Upper lobe of left lung (tissue), 4 donors: ENCODE results near the gene HOGA1.

ENCODE experiments used
- CTCF ChIP-seq, 6 experiments: fragments of 450-650 bp in 4 of 6; fragments of 200-600 bp in 2 of 6; sonication (generic) in 2 of 6; IDR thresholded peaks; one replicate each; pipeline ENCODE4 v1.5.1; 2016 to 2019; ENCODE audit warnings: antibody characterized with exemption in 6 of 6
- EP300 ChIP-seq, 4 donors: sonication (generic); formaldehyde crosslinking; IDR thresholded peaks; one replicate each; pipeline ENCODE4 v1.5.1; 2017; ENCODE audit warnings: antibody characterized with exemption in 4 of 4, control low read depth in 2 of 4
- POLR2A ChIP-seq, 4 donors: fragments of 450-650 bp; IDR thresholded peaks; one replicate each; pipeline ENCODE4 v1.5.1; 2016 to 2017; ENCODE audit warnings: antibody characterized with exemption in 4 of 4, mild to moderate bottlenecking in 2 of 4
- POLR2AphosphoS5 ChIP-seq, 2 donors: sonication (generic); formaldehyde crosslinking; IDR thresholded peaks; one replicate each; pipeline ENCODE4 v1.5.1; 2017; ENCODE audit warnings: antibody characterized with exemption in 2 of 2

- TF ChIP-seq EP300 (IDR thresholded peaks at IDR 0.05) (no peak), CTCF (IDR thresholded peaks at IDR 0.05) (no peak), POLR2A (IDR thresholded peaks at IDR 0.05) (no peak), POLR2AphosphoS5 (IDR thresholded peaks at IDR 0.05) (no peak)
These were observed 34.4 kb upstream of the HOGA1 start for GRCh38 chr10:97549587-97550322.
